Duodenal mucosa (tissue), 2 donors: ENCODE measurements around the gene SLC6A18.

Experiments used
- H3K27ac ChIP-seq: one replicate; pipeline ENCODE4 v1.7.0; 2013; ENCODE audit warnings: low read depth, low read length
- H3K27me3 ChIP-seq, 2 donors: one replicate each; pipeline ENCODE4 v1.7.0; 2013; ENCODE audit warnings: low read length in 2 of 2, control low read depth in 1 of 2; ENCODE audit not compliant: insufficient read depth in 2 of 2, control insufficient read depth in 1 of 2
- H3K36me3 ChIP-seq, 2 donors: one replicate each; pipeline ENCODE4 v1.7.0; 2013; ENCODE audit warnings: low read length in 2 of 2, control low read depth in 1 of 2; ENCODE audit not compliant: insufficient read depth in 2 of 2, control insufficient read depth in 1 of 2
- H3K4me1 ChIP-seq, 2 donors: one replicate each; pipeline ENCODE4 v1.7.0; 2013; ENCODE audit warnings: low read length in 2 of 2, control low read depth in 1 of 2; ENCODE audit not compliant: insufficient read depth in 2 of 2, control insufficient read depth in 1 of 2
- H3K4me3 ChIP-seq, 2 donors: one replicate each; pipeline ENCODE4 v1.7.0; 2013; ENCODE audit warnings: low read length in 2 of 2, low read depth in 1 of 2
- H3K9ac ChIP-seq, 2 donors: one replicate each; pipeline ENCODE4 v1.7.0; 2013; ENCODE audit warnings: low read length in 2 of 2, low read depth in 1 of 2
- H3K9me3 ChIP-seq, 2 donors: one replicate each; pipeline ENCODE4 v1.7.0; 2013; ENCODE audit warnings: low read length in 2 of 2, control low read depth in 1 of 2; ENCODE audit not compliant: control insufficient read depth in 1 of 2

Gene SLC6A18

GRCh38 chr5:1202798-1203185 is 22.4 kb upstream of the SLC6A18 start:
- Histone ChIP-seq H3K9ac (peak overlapping the region; percentile 69 to 71), H3K36me3 (peaks cover 0 to 3% of the 10 kb centered on the region in 2 donors), H3K27me3 (no peaks in the 10 kb centered on the region)

GRCh38 chr5:1203311-1203967 is 21.7 kb upstream of the SLC6A18 start:
- H3K27ac ChIP-seq: peak overlapping the region; percentile 20
- H3K9me3 ChIP-seq: no peaks in the 10 kb centered on the region
- peak overlapping the region; percentile 69 to 71 for H3K9ac ChIP-seq
- peaks cover 21 to 43% of the 10 kb centered on the region in 2 donors for H3K4me1 ChIP-seq
- peaks cover 0 to 3% of the 10 kb centered on the region in 2 donors for H3K36me3 ChIP-seq
- no peaks in the 10 kb centered on the region for H3K27me3 ChIP-seq
- H3K4me3 ChIP-seq: peak overlapping the region; percentile 64 to 67

More at GRCh38 chr5:1202798-1203185, 22.4 kb upstream of the SLC6A18 start:
- no peaks in the 10 kb centered on the region for H3K9me3 ChIP-seq
- H3K4me3 ChIP-seq: peak overlapping the region; percentile 64 to 67
- H3K27ac ChIP-seq: no peak overlapping the region
- H3K4me1 ChIP-seq: peaks cover 21 to 36% of the 10 kb centered on the region in 2 donors

- Histone ChIP-seq H3K36me3 (peaks cover 0 to 3% of the 10 kb centered on the region in 2 donors), H3K9me3 (no peaks in the 10 kb centered on the region), H3K27ac (peak overlapping the region; percentile 20), H3K4me3 (peak overlapping the region; percentile 64 to 67), H3K9ac (peak overlapping the region; percentile 25 to 71), H3K27me3 (no peaks in the 10 kb centered on the region), H3K4me1 (peaks cover 24 to 49% of the 10 kb centered on the region in 2 donors)
These were observed 21.1 kb upstream of the SLC6A18 start for GRCh38 chr5:1203968-1204692.

GRCh38 chr5:1204693-1205242 is 20.4 kb upstream of the SLC6A18 start:
- Histone ChIP-seq H3K36me3 (peaks cover 0 to 5% of the 10 kb centered on the region in 2 donors), H3K27me3 (no peaks in the 10 kb centered on the region), H3K27ac (no peak overlapping the region), H3K9me3 (no peaks in the 10 kb centered on the region), H3K9ac (peak overlapping the region in 1 of 2 donors; percentile 71), H3K4me1 (peaks cover 20 to 53% of the 10 kb centered on the region in 2 donors), H3K4me3 (peak overlapping the region; percentile 64 to 67)

GRCh38 chr5:1205255-1206180 is 19.7 kb upstream of the SLC6A18 start:
- Histone ChIP-seq H3K27ac (no peak overlapping the region), H3K9ac (peak overlapping the region in 1 of 2 donors; percentile 14), H3K9me3 (no peaks in the 10 kb centered on the region), H3K4me1 (peaks cover 15 to 48% of the 10 kb centered on the region in 2 donors), H3K4me3 (peak overlapping the region; percentile 64 to 67), H3K27me3 (no peaks in the 10 kb centered on the region), H3K36me3 (peaks cover 6% of the 10 kb centered on the region in 2 donors)

- Histone ChIP-seq H3K9me3 (no peaks in the 10 kb centered on the region), H3K9ac (no peak overlapping the region), H3K4me3 (no peak overlapping the region), H3K27me3 (no peaks in the 10 kb centered on the region), H3K4me1 (peaks cover 9 to 40% of the 10 kb centered on the region in 2 donors), H3K27ac (no peak overlapping the region), H3K36me3 (peaks cover 6 to 16% of the 10 kb centered on the region in 2 donors)
These were observed 18.4 kb upstream of the SLC6A18 start for GRCh38 chr5:1206521-1207412.

- Histone ChIP-seq H3K4me3 (no peak overlapping the region), H3K27me3 (no peaks in the 10 kb centered on the region), H3K36me3 (peaks cover 3 to 21% of the 10 kb centered on the region in 2 donors), H3K9me3 (no peaks in the 10 kb centered on the region), H3K9ac (no peak overlapping the region), H3K4me1 (peaks cover 9 to 40% of the 10 kb centered on the region in 2 donors), H3K27ac (no peak overlapping the region)
These were observed 17.6 kb upstream of the SLC6A18 start for GRCh38 chr5:1207555-1207954.

GRCh38 chr5:1208221-1208742 is 16.9 kb upstream of the SLC6A18 start:
- Histone ChIP-seq H3K27ac (no peak overlapping the region), H3K27me3 (no peaks in the 10 kb centered on the region)

More at GRCh38 chr5:1208221-1208742, 16.9 kb upstream of the SLC6A18 start:
- peaks cover 3 to 21% of the 10 kb centered on the region in 2 donors for H3K36me3 ChIP-seq
- H3K9ac ChIP-seq: no peak overlapping the region
- H3K9me3 ChIP-seq: no peaks in the 10 kb centered on the region
- peaks cover 9 to 40% of the 10 kb centered on the region in 2 donors for H3K4me1 ChIP-seq
- no peak overlapping the region for H3K4me3 ChIP-seq
